A549 (cell line): ENCODE measurements around the gene ZCCHC24. TPM values are rescaled to one million over a fixed set of nuclear protein-coding genes. Genes with fewer than 3 reads are reported as not detected.

Experiments used
- ATAC-seq, 2 experiments: fragments of 200-7000 bp in 1 of 2; fragments of >200 bp in 1 of 2; cut with Nextera tagmentation in 1 of 2; cut with Tn5 transposase in 1 of 2; 3 replicates each; pipeline versions ENCODE4 v1.8.0 to v1.9.1; 2018 to 2020; ENCODE audit warnings: mild to moderate bottlenecking in 1 of 2, moderate library complexity in 1 of 2
- CTCF ChIA-PET: fragments of 300-600 bp; sonication (Branson Sonifier 250); formaldehyde crosslinking; extraction: SDS; loops from one replicate; lab custom pipeline; 2021; ENCODE audit warnings: antibody characterized with exemption, inconsistent platforms; lab: Yijun Ruan, JAX
- POLR2A ChIA-PET: fragments of 350-600 bp; formaldehyde crosslinking; extraction: SDS; loops from one replicate; lab custom pipeline; 2021; ENCODE audit warnings: antibody characterized with exemption, inconsistent platforms; lab: Yijun Ruan, JAX
- DNase-seq, 2 experiments: peaks; one replicate each; pipeline versions ENCODE4 v3.0.0 to v3.0.0-alpha.2; 2011 to 2016; ENCODE audit warnings: low read depth in 1 of 2, low spot score in 1 of 2
- FAIRE-seq: peaks from 2 replicates; lab custom pipeline; 2011; peaks lifted over from hg19 to GRCh38; lab: Jason Lieb, UNC
- H3K27ac ChIP-seq, 2 experiments: fragments of >200 bp; sonication (Bioruptor Twin); formaldehyde crosslinking; 3 replicates each; pipeline ENCODE4 v1.5.1; 2016 to 2017
- H3K4me1 ChIP-seq: fragments of >200 bp; sonication (Bioruptor Twin); formaldehyde crosslinking; 3 replicates; pipeline ENCODE4 v1.6.1; 2016
- H3K4me2 ChIP-seq: fragments of >200 bp; sonication (Bioruptor Twin); formaldehyde crosslinking; 3 replicates; pipeline ENCODE4 v1.6.1; 2016
- H3K4me3 ChIP-seq: fragments of >200 bp; sonication (Bioruptor Twin); formaldehyde crosslinking; 3 replicates; pipeline ENCODE4 v1.5.1; 2016
- H3K9me3 ChIP-seq: fragments of >200 bp; sonication (Bioruptor Twin); formaldehyde crosslinking; 3 replicates; pipeline ENCODE4 v1.6.1; 2016
- BCL3 ChIP-seq: fragments of >200 bp; sonication (Bioruptor Twin); formaldehyde crosslinking; IDR thresholded peaks from 3 replicates; pipeline ENCODE4 v1.6.1; 2016
- BHLHE40 ChIP-seq: IDR thresholded peaks from 2 replicates; pipeline ENCODE4 v1.6.1; 2012; ENCODE audit warnings: low read depth, low read length, inconsistent platforms
- CBX2 ChIP-seq: fragments of 200-600 bp; sonication (generic); IDR thresholded peaks from 2 replicates; pipeline ENCODE4 v1.6.1; 2016; ENCODE audit warnings: low read depth, mild to moderate bottlenecking, borderline replicate concordance
- CBX8 ChIP-seq: fragments of 200-600 bp; sonication (generic); IDR thresholded peaks from 2 replicates; pipeline ENCODE4 v1.6.1; 2016
- CEBPB ChIP-seq, 2 experiments: fragments of >200 bp in 1 of 2; sonication (Bioruptor Twin) in 1 of 2; formaldehyde crosslinking in 1 of 2; IDR thresholded peaks; 2 replicates each; pipeline ENCODE4 v1.6.1; 2012 to 2016
- CHD4 ChIP-seq: fragments of 200-600 bp; sonication (generic); IDR thresholded peaks from 2 replicates; pipeline ENCODE4 v1.6.1; 2016; ENCODE audit warnings: antibody characterized with exemption, mild to moderate bottlenecking, borderline replicate concordance
- EHF ChIP-seq: fragments of 250-450 bp; sonication (Bioruptor Pico); IDR thresholded peaks from 2 replicates; pipeline ENCODE4 v1.5.0; 2020; ENCODE audit warnings: mild to moderate bottlenecking
- EHMT2 ChIP-seq: fragments of 200-600 bp; sonication (generic); IDR thresholded peaks from 2 replicates; pipeline ENCODE4 v1.6.1; 2016; ENCODE audit warnings: antibody characterized with exemption, low read depth, mild to moderate bottlenecking, moderate library complexity
- FOSB ChIP-seq: fragments of 250-450 bp; sonication (Bioruptor Pico); IDR thresholded peaks from 2 replicates; pipeline ENCODE4 v1.5.0; 2020; ENCODE audit warnings: mild to moderate bottlenecking, moderate library complexity
- HOXA7 ChIP-seq: fragments of 250-450 bp; sonication (Bioruptor Pico); IDR thresholded peaks from 2 replicates; pipeline ENCODE4 v1.5.0; 2020; ENCODE audit warnings: mild to moderate bottlenecking, moderate library complexity
- JUN ChIP-seq, 2 experiments: fragments of >200 bp; sonication (Bioruptor Twin); formaldehyde crosslinking; IDR thresholded peaks; 2 replicates in 1 of 2; 3 replicates in 1 of 2; pipeline ENCODE4 v1.6.1; 2016 to 2017
- JUNB ChIP-seq: fragments of >200 bp; sonication (Bioruptor Twin); formaldehyde crosslinking; IDR thresholded peaks from 2 replicates; pipeline ENCODE4 v1.6.1; 2016
- NPAS2 ChIP-seq: fragments of 250-450 bp; sonication (Bioruptor Pico); IDR thresholded peaks from 2 replicates; pipeline ENCODE4 v1.8.0; 2022; ENCODE audit warnings: mild to moderate bottlenecking, moderate library complexity, borderline replicate concordance
- NR3C1 ChIP-seq: fragments of >200 bp; sonication (Bioruptor Twin); formaldehyde crosslinking; IDR thresholded peaks from 3 replicates; pipeline ENCODE4 v1.6.1; 2017
- POLR2AphosphoS2 ChIP-seq: conservative IDR thresholded peaks from 2 replicates; pipeline ENCODE4 v1.6.1; 2012; ENCODE audit warnings: low read length, improper control_type of control experiment, inconsistent platforms
- RAD21 ChIP-seq, 2 experiments: fragments of >200 bp in 1 of 2; sonication (Bioruptor Twin) in 1 of 2; formaldehyde crosslinking in 1 of 2; IDR thresholded peaks in 1 of 2; conservative IDR thresholded peaks in 1 of 2; 2 replicates in 1 of 2; 3 replicates in 1 of 2; pipeline ENCODE4 v1.6.1; 2012 to 2018; ENCODE audit warnings: inconsistent platforms in 1 of 2
- RARB ChIP-seq: fragments of 250-450 bp; sonication (Bioruptor Pico); IDR thresholded peaks from 2 replicates; pipeline ENCODE4 v1.8.0; 2021; ENCODE audit warnings: mild to moderate bottlenecking, moderate library complexity
- REST ChIP-seq: fragments of 200-600 bp; sonication (generic); IDR thresholded peaks from 2 replicates; pipeline ENCODE4 v1.6.1; 2016; ENCODE audit warnings: antibody characterized with exemption, mild to moderate bottlenecking, moderate library complexity
- SMC3 ChIP-seq: fragments of >200 bp; sonication (Bioruptor Twin); formaldehyde crosslinking; IDR thresholded peaks from 3 replicates; pipeline ENCODE4 v1.6.1; 2018; ENCODE audit warnings: inconsistent platforms
- TFCP2L1 ChIP-seq: fragments of 250-450 bp; sonication (Bioruptor Pico); IDR thresholded peaks from 2 replicates; pipeline ENCODE4 v1.5.0; 2021; ENCODE audit warnings: mild to moderate bottlenecking
- ZC3H11A ChIP-seq: fragments of 450-650 bp; IDR thresholded peaks from 2 replicates; pipeline ENCODE4 v1.6.1; 2014; ENCODE audit warnings: antibody characterized with exemption, mild to moderate bottlenecking
- whole genome bisulfite sequencing: methylation state at CpG from one replicate; pipeline ENCODE4 v1.1.6; 2017; ENCODE audit errors: missing lambda C conversion rate; 5-methylcytosine and 5-hydroxymethylcytosine counted together
- polyA plus RNA-seq, 4 experiments: library from polyadenylated mRNA; depleted of rRNA in 3 of 4; stranded (reverse); fragments of >200 nt; fragmentation: RNase III in 1 of 4; extraction: RNeasy Plus Mini Kit Qiagen cat#74134 plus additional on column Dnase treatment in 1 of 4; gene quantifications; 2 replicates in 3 of 4; 3 replicates in 1 of 4; pipeline ENCODE4 v1.2.3, GENCODE V29; 2011 to 2017
- TF ChIP-seq, protein P1 (sequence below): IDR thresholded peaks from 2 replicates; pipeline ENCODE4 v1.6.1; 2012; ENCODE audit warnings: low read depth, borderline replicate concordance
- TF ChIP-seq, protein P2 (sequence below): IDR thresholded peaks from 2 replicates; pipeline ENCODE4 v1.6.1; 2012
- TF ChIP-seq, protein P3 (sequence below): fragments of 450-650 bp; IDR thresholded peaks from 2 replicates; pipeline ENCODE4 v1.6.1; 2014; ENCODE audit warnings: antibody characterized with exemption
- TF ChIP-seq, protein P4 (sequence below): fragments of >200 bp; sonication (Bioruptor Twin); formaldehyde crosslinking; IDR thresholded peaks from 2 replicates; pipeline ENCODE4 v1.6.1; 2016

The ZCCHC24 gene
- polyA plus RNA-seq, 2 of the 4 experiments (the other 2 are of a cell fraction) = 2.4 to 4.2 TPM

GRCh38 chr10:79431428-79431827 lies 14.0 kb downstream of the ZCCHC24 start:
- no peak for FAIRE-seq
- WGBS = 59% methylated on average over 5 of the region's 5 CpGs

GRCh38 chr10:79430936-79431335 lies 14.5 kb downstream of the ZCCHC24 start:
- ChIA-PET CTCF (interaction anchor here (1.3 to 1.8 kb wide), 2 partner anchors 26 to 57 kb away, joined by 3 to 8 read pairs; no protein-coding TSS in a partner anchor), POLR2A (no interaction called here)
- ATAC-seq (peak; percentile 35 to 44; a peak in 2 of 6 replicates), DNase-seq (no peak), FAIRE-seq (no peak)
- TF ChIP-seq ZC3H11A (no peak), CEBPB (IDR thresholded peaks at IDR 0.05) (no peak), CBX8 (no peak), JUN (IDR thresholded peaks at IDR 0.05) (no peak), EHF (no peak), NPAS2 (no peak), POLR2AphosphoS2 (no peak), FOSB (CRISPR knock-in tag) (no peak)
- TF ChIP-seq, protein P1, sequence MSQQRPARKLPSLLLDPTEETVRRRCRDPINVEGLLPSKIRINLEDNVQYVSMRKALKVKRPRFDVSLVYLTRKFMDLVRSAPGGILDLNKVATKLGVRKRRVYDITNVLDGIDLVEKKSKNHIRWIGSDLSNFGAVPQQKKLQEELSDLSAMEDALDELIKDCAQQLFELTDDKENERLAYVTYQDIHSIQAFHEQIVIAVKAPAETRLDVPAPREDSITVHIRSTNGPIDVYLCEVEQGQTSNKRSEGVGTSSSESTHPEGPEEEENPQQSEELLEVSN = no peak
- TF ChIP-seq, protein P2, sequence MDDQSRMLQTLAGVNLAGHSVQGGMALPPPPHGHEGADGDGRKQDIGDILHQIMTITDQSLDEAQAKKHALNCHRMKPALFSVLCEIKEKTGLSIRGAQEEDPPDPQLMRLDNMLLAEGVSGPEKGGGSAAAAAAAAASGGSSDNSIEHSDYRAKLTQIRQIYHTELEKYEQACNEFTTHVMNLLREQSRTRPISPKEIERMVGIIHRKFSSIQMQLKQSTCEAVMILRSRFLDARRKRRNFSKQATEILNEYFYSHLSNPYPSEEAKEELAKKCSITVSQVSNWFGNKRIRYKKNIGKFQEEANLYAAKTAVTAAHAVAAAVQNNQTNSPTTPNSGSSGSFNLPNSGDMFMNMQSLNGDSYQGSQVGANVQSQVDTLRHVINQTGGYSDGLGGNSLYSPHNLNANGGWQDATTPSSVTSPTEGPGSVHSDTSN = no peak
- Histone ChIP-seq H3K27ac (no peak overlapping the region), H3K4me1 (peaks cover 4% of the 10 kb centered on the region; the same call in 1 of the 3 replicates), H3K9me3 (no peaks in the 10 kb centered on the region), H3K4me2 (no peak overlapping the region), H3K4me3 (no peak overlapping the region)
- 67% methylated on average over 2 of the region's 2 CpGs for WGBS

More at GRCh38 chr10:79431428-79431827, 14.0 kb downstream of the ZCCHC24 start:
- ATAC-seq (no peak), DNase-seq (no peak)
- ChIA-PET CTCF (interaction anchor here (1.8 kb wide), 1 partner anchor 57 kb away, joined by 8 read pairs; no protein-coding TSS in a partner anchor), POLR2A (no interaction called here)
- H3K4me1 ChIP-seq = peaks cover 4% of the 10 kb centered on the region; the same call in 1 of the 3 replicates
- no peak overlapping the region for H3K27ac ChIP-seq
- no peaks in the 10 kb centered on the region for H3K9me3 ChIP-seq
- H3K4me2 ChIP-seq = no peak overlapping the region
- no peak overlapping the region for H3K4me3 ChIP-seq
- TF ChIP-seq REST = no peak
- no peak for TF ChIP-seq NR3C1
- TF ChIP-seq CBX2 = no peak
- no peak for TF ChIP-seq POLR2AphosphoS2
- no peak for TF ChIP-seq HOXA7 (CRISPR knock-in tag)
- no peak for TF ChIP-seq RAD21 (conservative IDR thresholded peaks at IDR 0.05 in 1 of 2, IDR thresholded peaks at IDR 0.05 in 1 of 2)

DNA sequence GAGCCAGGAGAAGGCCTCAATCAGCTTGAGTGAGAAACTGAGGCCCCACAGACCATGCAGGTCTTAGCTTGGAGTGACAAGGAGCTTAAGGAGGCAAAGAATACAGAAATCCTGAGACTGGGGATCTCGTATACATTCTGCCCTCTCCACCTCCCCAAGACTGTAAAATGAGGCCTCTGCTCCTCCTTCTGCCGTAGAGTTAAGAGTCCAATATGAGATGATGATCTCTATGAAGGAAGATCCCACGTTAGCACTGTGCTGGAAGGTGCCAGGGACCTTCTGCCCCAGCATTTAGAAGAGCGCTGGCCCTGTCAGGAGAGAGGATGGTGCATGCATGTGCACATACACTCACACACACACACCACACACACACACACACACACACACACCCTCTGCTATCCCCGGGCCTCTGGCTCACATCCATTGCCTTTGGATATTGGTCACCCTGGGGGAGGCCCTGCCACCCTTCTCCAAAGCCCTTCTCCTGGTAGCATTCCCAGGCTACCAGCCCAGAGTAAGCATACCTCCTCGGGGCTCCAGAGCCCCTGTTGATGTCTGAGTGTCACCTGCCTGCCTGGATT lies 15.0 kb downstream of the ZCCHC24 start:
- Histone ChIP-seq H3K4me3 (no peak overlapping the region), H3K27ac (no peak overlapping the region), H3K4me2 (no peak overlapping the region), H3K9me3 (no peaks in the 10 kb centered on the region), H3K4me1 (peaks cover 4% of the 10 kb centered on the region; the same call in 1 of the 3 replicates)
- ATAC-seq = no peak
- POLR2A ChIA-PET = no interaction called here
- no peak for DNase-seq
- FAIRE-seq = no peak
- 78% methylated on average over 5 of the region's 6 CpGs for whole genome bisulfite sequencing
- CTCF ChIA-PET = interaction anchor here (0.6 to 1.8 kb wide), 5 partner anchors 11 to 242 kb away, joined by 3 to 8 read pairs (median 3); no protein-coding TSS in a partner anchor
- TF ChIP-seq BHLHE40 = no peak
- no peak for TF ChIP-seq TFCP2L1 (CRISPR knock-in tag)
- TF ChIP-seq, protein P3, sequence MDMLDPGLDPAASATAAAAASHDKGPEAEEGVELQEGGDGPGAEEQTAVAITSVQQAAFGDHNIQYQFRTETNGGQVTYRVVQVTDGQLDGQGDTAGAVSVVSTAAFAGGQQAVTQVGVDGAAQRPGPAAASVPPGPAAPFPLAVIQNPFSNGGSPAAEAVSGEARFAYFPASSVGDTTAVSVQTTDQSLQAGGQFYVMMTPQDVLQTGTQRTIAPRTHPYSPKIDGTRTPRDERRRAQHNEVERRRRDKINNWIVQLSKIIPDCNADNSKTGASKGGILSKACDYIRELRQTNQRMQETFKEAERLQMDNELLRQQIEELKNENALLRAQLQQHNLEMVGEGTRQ = no peak
- TF ChIP-seq, protein P4, sequence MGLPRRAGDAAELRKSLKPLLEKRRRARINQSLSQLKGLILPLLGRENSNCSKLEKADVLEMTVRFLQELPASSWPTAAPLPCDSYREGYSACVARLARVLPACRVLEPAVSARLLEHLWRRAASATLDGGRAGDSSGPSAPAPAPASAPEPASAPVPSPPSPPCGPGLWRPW = no peak
- no peak for TF ChIP-seq NR3C1
- TF ChIP-seq BCL3 = no peak
- no peak for TF ChIP-seq RARB (CRISPR knock-in tag)
- TF ChIP-seq EHMT2 = no peak
- no peak for TF ChIP-seq JUN (IDR thresholded peaks at IDR 0.05)
- TF ChIP-seq, protein P1 = no peak
- TF ChIP-seq SMC3 = no peak
- no peak for TF ChIP-seq CHD4
- TF ChIP-seq JUNB = no peak
